Measurements from ENCODE around the gene TMEM203. TPM values are rescaled to one million over a fixed set of nuclear protein-coding genes. Genes with fewer than 3 reads are reported as not detected.

The TMEM203 gene
- total RNA-seq, 1 donor from 2014 or later = 33.0 TPM

GRCh38 chr9:137186385-137186784 lies 19.1 kb downstream of the TMEM203 start:
- DNase-seq (ENCODE audit: low spot score in 2 of 2, unreplicated experiment in 2 of 2) = no peak
- no peak overlapping the region for H3K27ac Mint-ChIP-seq

GRCh38 chr9:137185921-137186320 lies 19.5 kb downstream of the TMEM203 start:
- Mint-ChIP-seq H3K4me3 (peak overlapping the region; percentile 93), H3K36me3 (peaks cover 10% of the 10 kb centered on the region), H3K27ac (no peak overlapping the region), H3K9me3 (no peaks in the 10 kb centered on the region), H3K27me3 (ENCODE audit: low read depth) (no peaks in the 10 kb centered on the region), H3K4me1 (peaks cover 29% of the 10 kb centered on the region)
- DNase-seq (ENCODE audit: low spot score in 2 of 2, unreplicated experiment in 2 of 2) = no peak
- TF ChIP-seq CTCF (IDR thresholded peaks at IDR 0.05; ENCODE audit: unreplicated experiment) = no peak

More at GRCh38 chr9:137186385-137186784, 19.1 kb downstream of the TMEM203 start:
- no peak for TF ChIP-seq CTCF (IDR thresholded peaks at IDR 0.05; ENCODE audit: unreplicated experiment)
- Mint-ChIP-seq H3K27me3 (ENCODE audit: low read depth) (no peaks in the 10 kb centered on the region), H3K4me3 (peak overlapping the region; percentile 93), H3K9me3 (no peaks in the 10 kb centered on the region), H3K4me1 (peaks cover 30% of the 10 kb centered on the region), H3K36me3 (peaks cover 10% of the 10 kb centered on the region)

- Mint-ChIP-seq H3K4me1 (peaks cover 24% of the 10 kb centered on the region), H3K27me3 (ENCODE audit: low read depth) (no peaks in the 10 kb centered on the region), H3K27ac (no peak overlapping the region), H3K4me3 (no peak overlapping the region), H3K9me3 (no peaks in the 10 kb centered on the region), H3K36me3 (peaks cover 8% of the 10 kb centered on the region)
- no peak for TF ChIP-seq CTCF (IDR thresholded peaks at IDR 0.05; ENCODE audit: unreplicated experiment)
- no peak for DNase-seq (ENCODE audit: low spot score in 2 of 2, unreplicated experiment in 2 of 2)
These were observed 20.4 kb downstream of the TMEM203 start for GRCh38 chr9:137184881-137185660.

GRCh38 chr9:137183980-137184595 lies 21.4 kb downstream of the TMEM203 start:
- Mint-ChIP-seq H3K4me3 (no peak overlapping the region), H3K27ac (no peak overlapping the region), H3K36me3 (peaks cover 8% of the 10 kb centered on the region), H3K4me1 (peaks cover 17% of the 10 kb centered on the region), H3K9me3 (no peaks in the 10 kb centered on the region), H3K27me3 (ENCODE audit: low read depth) (no peaks in the 10 kb centered on the region)
- no peak for DNase-seq (ENCODE audit: low spot score in 2 of 2, unreplicated experiment in 2 of 2)
- TF ChIP-seq CTCF (IDR thresholded peaks at IDR 0.05; ENCODE audit: unreplicated experiment) = no peak

GRCh38 chr9:137182836-137183235 lies 22.6 kb downstream of the TMEM203 start:
- Mint-ChIP-seq H3K27me3 (ENCODE audit: low read depth) (no peaks in the 10 kb centered on the region), H3K27ac (no peak overlapping the region), H3K9me3 (no peaks in the 10 kb centered on the region), H3K4me3 (no peak overlapping the region), H3K4me1 (peaks cover 13% of the 10 kb centered on the region), H3K36me3 (peaks cover 6% of the 10 kb centered on the region)
- no peak for DNase-seq (ENCODE audit: low spot score in 2 of 2, unreplicated experiment in 2 of 2)
- no peak for TF ChIP-seq CTCF (IDR thresholded peaks at IDR 0.05; ENCODE audit: unreplicated experiment)
